A673 (cell line): ENCODE results near the gene FITM2.
"Not testable (repeated sequence)": the region's sequence is repeated elsewhere in the genome, so short reads cannot be mapped to it uniquely, and the experiment has no call there.

ENCODE experiments used
- EZH2 ChIP-seq: fragments of 200-600 bp; sonication (generic); IDR thresholded peaks from 2 replicates; pipeline ENCODE4 v1.6.1; 2017; ENCODE audit warnings: borderline replicate concordance, low read depth, mild to moderate bottlenecking, mixed read lengths, antibody characterized with exemption, low read length; ENCODE audit not compliant: poor library complexity, severe bottlenecking
- TF ChIP-seq, protein P1 (sequence below): fragments of 300-800, 200-600 bp; sonication (generic); conservative IDR thresholded peaks from 2 replicates; pipeline ENCODE4 v1.5.1; 2017; ENCODE audit warnings: low read depth, mild to moderate bottlenecking, antibody characterized with exemption, low read length, moderate library complexity, mixed read lengths

DNA sequence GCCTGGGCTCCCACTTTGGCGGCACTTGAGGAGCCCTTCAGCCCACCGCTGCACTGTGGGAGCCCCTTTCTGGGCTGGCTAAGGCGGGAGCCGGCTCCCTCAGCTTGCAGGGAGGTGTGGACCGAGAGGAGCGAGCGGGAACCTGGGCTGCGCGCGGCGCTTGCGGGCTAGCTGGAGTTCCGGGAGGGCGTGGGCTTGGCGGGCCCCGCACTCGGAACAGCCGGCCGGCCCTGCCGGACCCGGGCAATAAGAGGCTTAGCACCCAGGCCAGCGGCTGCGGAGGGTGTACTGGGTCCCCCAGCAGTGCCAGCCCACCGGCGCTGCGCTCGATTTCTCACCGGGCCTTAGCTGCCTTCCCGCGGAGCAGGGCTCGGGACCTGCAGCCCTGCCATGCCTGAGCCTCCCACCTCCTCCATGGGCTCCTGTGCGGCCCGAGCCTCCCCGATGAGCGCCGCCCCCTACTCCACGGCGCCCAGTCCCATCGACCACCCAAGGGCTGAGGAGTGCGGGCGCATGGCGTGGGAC, 11.9 kb downstream of the FITM2 start:
- TF ChIP-seq, protein P1, sequence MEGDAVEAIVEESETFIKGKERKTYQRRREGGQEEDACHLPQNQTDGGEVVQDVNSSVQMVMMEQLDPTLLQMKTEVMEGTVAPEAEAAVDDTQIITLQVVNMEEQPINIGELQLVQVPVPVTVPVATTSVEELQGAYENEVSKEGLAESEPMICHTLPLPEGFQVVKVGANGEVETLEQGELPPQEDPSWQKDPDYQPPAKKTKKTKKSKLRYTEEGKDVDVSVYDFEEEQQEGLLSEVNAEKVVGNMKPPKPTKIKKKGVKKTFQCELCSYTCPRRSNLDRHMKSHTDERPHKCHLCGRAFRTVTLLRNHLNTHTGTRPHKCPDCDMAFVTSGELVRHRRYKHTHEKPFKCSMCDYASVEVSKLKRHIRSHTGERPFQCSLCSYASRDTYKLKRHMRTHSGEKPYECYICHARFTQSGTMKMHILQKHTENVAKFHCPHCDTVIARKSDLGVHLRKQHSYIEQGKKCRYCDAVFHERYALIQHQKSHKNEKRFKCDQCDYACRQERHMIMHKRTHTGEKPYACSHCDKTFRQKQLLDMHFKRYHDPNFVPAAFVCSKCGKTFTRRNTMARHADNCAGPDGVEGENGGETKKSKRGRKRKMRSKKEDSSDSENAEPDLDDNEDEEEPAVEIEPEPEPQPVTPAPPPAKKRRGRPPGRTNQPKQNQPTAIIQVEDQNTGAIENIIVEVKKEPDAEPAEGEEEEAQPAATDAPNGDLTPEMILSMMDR: not testable (repeated sequence)
- TF ChIP-seq EZH2: not testable (repeated sequence)
